ENCODE data around the gene SFN.
"Not testable (repeated sequence)": the region's sequence is repeated elsewhere in the genome, so short reads cannot be mapped to it uniquely, and the experiment has no call there.

DNA sequence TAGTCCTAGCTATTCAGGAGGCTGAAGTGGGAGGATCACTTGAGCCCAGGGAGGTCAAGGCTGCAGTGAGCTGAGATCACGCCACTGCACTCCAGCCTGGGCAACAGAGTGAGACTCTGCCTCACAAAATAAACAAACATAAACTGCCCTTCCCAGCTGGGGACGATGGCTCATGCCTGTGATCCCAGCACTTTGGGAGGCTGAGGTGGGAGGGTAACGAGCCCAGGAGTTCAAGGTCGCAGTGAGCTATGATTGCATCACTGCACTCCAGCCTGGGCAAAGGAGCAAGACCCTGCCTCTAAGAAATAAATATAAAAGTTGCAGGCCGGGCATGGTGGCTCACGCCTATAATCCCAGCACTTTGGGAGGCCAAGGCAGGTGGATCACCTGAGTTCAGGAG lies 18.7 kb downstream of the SFN start:
- not testable (repeated sequence) for TF ChIP-seq CTCF, EP300, POLR2A (IDR thresholded peaks at IDR 0.05)
